B cell (primary cell): ENCODE results near the gene ATXN1. TPM values are rescaled to one million over a fixed set of nuclear protein-coding genes. Genes with fewer than 3 reads are reported as not detected.

Source experiments
- ATAC-seq: fragments of 200-7000 bp; cut with Tn5 transposase; one replicate; pipeline ENCODE4 v1.10.0; 2021; ENCODE audit warnings: low read depth, mild to moderate bottlenecking, moderate number of reproducible peaks, moderate library complexity
- CTCF ChIA-PET: fragments of 350-600 bp; sonication (Branson Sonifier 250); formaldehyde crosslinking; loops from one replicate; lab custom pipeline; 2021; ENCODE audit warnings: antibody characterized with exemption, inconsistent platforms; lab: Charles Lee
- POLR2A ChIA-PET: fragments of 350-600 bp; sonication (Branson Sonifier 250); formaldehyde crosslinking; loops from one replicate; lab custom pipeline; 2021; ENCODE audit warnings: antibody characterized with exemption; lab: Charles Lee
- DNase-seq: peaks from one replicate; pipeline ENCODE4 v3.0.0; 2013
- H2AFZ ChIP-seq: 2 replicates; pipeline ENCODE4 v1.6.1; 2012; ENCODE audit warnings: mild to moderate bottlenecking, low read depth, low read length; ENCODE audit not compliant: insufficient read depth, poor library complexity, severe bottlenecking
- H3K27ac ChIP-seq, 2 donors: 1 replicate in 1 of 2; 2 replicates in 1 of 2; pipeline ENCODE4 v1.5.1; 2012 to 2013; ENCODE audit warnings: low read length in 2 of 2, mild to moderate bottlenecking in 2 of 2, moderate library complexity in 1 of 2
- H3K27me3 ChIP-seq, 4 experiments: fragments of 200-600 bp in 1 of 4; sonication (generic) in 1 of 4; replicated peaks in 1 of 4; 1 replicate in 2 of 4; 2 replicates in 2 of 4; pipeline versions ENCODE4 v1.6.1 to v1.7.0; 2013 to 2016; ENCODE audit warnings: low read length in 3 of 4, mild to moderate bottlenecking in 2 of 4, mixed read lengths in 1 of 4, moderate library complexity in 1 of 4; ENCODE audit not compliant: insufficient read depth in 4 of 4, control insufficient read depth in 3 of 4; ENCODE audit errors: control extremely low read depth in 1 of 4
- H3K36me3 ChIP-seq, 2 experiments: replicated peaks in 1 of 2; 1 replicate in 1 of 2; 2 replicates in 1 of 2; pipeline versions ENCODE4 v1.6.1 to v1.7.1; 2013; ENCODE audit warnings: low read length in 1 of 2; ENCODE audit not compliant: insufficient read depth in 2 of 2, control insufficient read depth in 1 of 2; ENCODE audit errors: control extremely low read depth in 1 of 2, extremely low read depth in 1 of 2
- H3K4me1 ChIP-seq, 2 donors: fragments of 200-600 bp in 1 of 2; sonication (generic) in 1 of 2; 1 replicate in 1 of 2; 2 replicates in 1 of 2; pipeline versions ENCODE4 v1.5.1 to v1.6.1; 2013 to 2017; ENCODE audit warnings: low read length in 2 of 2; ENCODE audit not compliant: control insufficient read depth in 2 of 2, insufficient read depth in 2 of 2
- H3K4me2 ChIP-seq: replicated peaks from 2 replicates; pipeline ENCODE3; 2012; ENCODE audit warnings: mild to moderate bottlenecking, low read depth, low read length; ENCODE audit not compliant: poor library complexity, severe bottlenecking
- H3K4me3 ChIP-seq, 5 experiments: fragments of 200-600 bp in 1 of 5; sonication (generic) in 1 of 5; 1 replicate in 3 of 5; 2 replicates in 2 of 5; pipeline versions ENCODE4 v1.5.1 to v1.7.0; 2011 to 2016; ENCODE audit warnings: low read length in 4 of 5, mild to moderate bottlenecking in 4 of 5, low read depth in 2 of 5, control low read depth in 1 of 5, moderate library complexity in 1 of 5; ENCODE audit not compliant: insufficient read depth in 1 of 5; ENCODE audit errors: control extremely low read depth in 1 of 5, extremely low read depth in 1 of 5
- H3K79me2 ChIP-seq: fragments of 200-600 bp; sonication (generic); one replicate; pipeline ENCODE4 v1.6.0; 2016; ENCODE audit warnings: low read length; ENCODE audit not compliant: control insufficient read depth, insufficient read depth
- H3K9ac ChIP-seq: fragments of 200-600 bp; sonication (generic); 2 replicates; pipeline ENCODE4 v1.6.1; 2017; ENCODE audit warnings: mild to moderate bottlenecking, low read length, moderate library complexity
- H3K9me3 ChIP-seq, 3 donors: one replicate each; pipeline versions ENCODE4 v1.6.1 to v1.7.1; 2013; ENCODE audit warnings: low read length in 2 of 3; ENCODE audit not compliant: control insufficient read depth in 2 of 3, insufficient read depth in 1 of 3; ENCODE audit errors: control extremely low read depth in 1 of 3
- H4K20me1 ChIP-seq: 2 replicates; pipeline ENCODE4 v1.6.0; 2012; ENCODE audit warnings: mild to moderate bottlenecking, low read length; ENCODE audit not compliant: insufficient read depth, control insufficient read depth, poor library complexity, severe bottlenecking
- H3K27ac Mint-ChIP-seq: one replicate; pipeline ENCODE4 v1.8.0; 2021; ENCODE audit warnings: mixed read lengths
- H3K27me3 Mint-ChIP-seq: one replicate; pipeline ENCODE4 v1.8.0; 2021; ENCODE audit warnings: mixed read lengths
- H3K4me1 Mint-ChIP-seq: one replicate; pipeline ENCODE4 v1.8.0; 2021; ENCODE audit warnings: mixed read lengths
- H3K4me3 Mint-ChIP-seq: one replicate; pipeline ENCODE4 v1.8.0; 2021; ENCODE audit warnings: mixed read lengths
- H3K9me3 Mint-ChIP-seq: one replicate; pipeline ENCODE4 v1.8.0; 2022; ENCODE audit warnings: mixed read lengths; ENCODE audit not compliant: insufficient read depth
- CTCF ChIP-seq: fragments of 200-600 bp; IDR thresholded peaks from one replicate; pipeline ENCODE4 v1.8.0; 2022; ENCODE audit warnings: antibody characterized with exemption, mild to moderate bottlenecking
- EZH2 ChIP-seq: IDR thresholded peaks from 2 replicates; pipeline ENCODE4 v1.6.1; 2012; ENCODE audit warnings: borderline replicate concordance, low read depth, mild to moderate bottlenecking, moderate library complexity, low read length; ENCODE audit not compliant: insufficient read depth, poor library complexity, severe bottlenecking
- WGBS: methylation state at CpG from one replicate; pipeline ENCODE4 v1.1.5; 2013; ENCODE audit warnings: missing lambda C conversion rate; ENCODE audit not compliant: insufficient coverage; 5-methylcytosine and 5-hydroxymethylcytosine counted together
- intact Hi-C: fragments of 100-400 bp; cut with micrococcal nuclease; formaldehyde crosslinking; loops from one replicate; pipeline ENCODE4 v1.10.0; 2022
- polyA plus RNA-seq: library from polyadenylated mRNA; depleted of rRNA; stranded (reverse); fragments of >200 nt; gene quantifications from 2 replicates; pipeline ENCODE4 v1.2.3, GENCODE V29; 2012
- total RNA-seq, 2 donors: library from RNA; stranded (reverse); fragments of 120-200 nt in 1 of 2; gene quantifications; 1 replicate in 1 of 2; 2 replicates in 1 of 2; pipeline versions ENCODE4 v1.2.3 to v1.2.4, GENCODE V29; 2013 to 2022

ATXN1 gene
- total and polyA plus RNA-seq, 2 donors (not counting 1 experiment from before 2014, with no cell fraction given): 5.7 to 63.8 TPM

GRCh38 chr6:16336911-16337294, 424.4 kb downstream of the ATXN1 start:
- no peak overlapping the region for H3K9ac ChIP-seq
- no peak for TF ChIP-seq CTCF
- POLR2A ChIA-PET: no interaction called here

GRCh38 chr6:16336056-16336818, 425.0 kb downstream of the ATXN1 start:
- ATAC-seq (no peak), DNase-seq (no peak)
- H2AFZ ChIP-seq: no peak overlapping the region
- Mint-ChIP-seq H3K4me1 (peaks cover 6% of the 10 kb centered on the region), H3K27me3 (no peaks in the 10 kb centered on the region), H3K27ac (no peak overlapping the region), H3K4me3 (no peak overlapping the region), H3K9me3 (no peaks in the 10 kb centered on the region)
- TF ChIP-seq CTCF (no peak), EZH2 (no peak)
- no peak overlapping the region for H3K4me2 ChIP-seq
- peaks cover 12% of the 10 kb centered on the region in 2 donors for H3K4me1 ChIP-seq
- ChIA-PET POLR2A (no interaction called here), CTCF (interaction anchor here (1.0 to 1.5 kb wide), 5 partner anchors 10 to 855 kb away, joined by 3 to 4 read pairs (median 3); no protein-coding TSS in a partner anchor)
- H3K27ac ChIP-seq: no peak overlapping the region
- no peaks in the 10 kb centered on the region for H3K27me3 ChIP-seq
- no peak overlapping the region for H3K9ac ChIP-seq
- intact Hi-C loops: loop anchor here (10.0 kb wide), 1 partner anchor 259 kb away; no protein-coding TSS in a partner anchor
- no peaks in the 10 kb centered on the region for H3K9me3 ChIP-seq
- WGBS: 73% methylated on average over 2 of the region's 6 CpGs
- no peak overlapping the region for H3K4me3 ChIP-seq
- no peaks in the 10 kb centered on the region for H3K79me2 ChIP-seq
- no peaks in the 10 kb centered on the region for H3K36me3 ChIP-seq
- no peaks in the 10 kb centered on the region for H4K20me1 ChIP-seq

More at GRCh38 chr6:16336911-16337294, 424.4 kb downstream of the ATXN1 start:
- H3K27ac Mint-ChIP-seq: no peak overlapping the region
- intact Hi-C loops: loop anchor here (10.0 kb wide), 1 partner anchor 258 kb away; no protein-coding TSS in a partner anchor
- no peak overlapping the region for H3K4me2 ChIP-seq
- no peaks in the 10 kb centered on the region for H3K27me3 ChIP-seq
- peaks cover 6% of the 10 kb centered on the region for H3K4me1 Mint-ChIP-seq
- H3K4me3 ChIP-seq: no peak overlapping the region
- WGBS: 100% methylated on average over 1 of the region's 6 CpGs
- no peaks in the 10 kb centered on the region for H3K9me3 ChIP-seq
- no peaks in the 10 kb centered on the region for H3K9me3 Mint-ChIP-seq
- H3K27me3 Mint-ChIP-seq: no peaks in the 10 kb centered on the region
- CTCF ChIA-PET: interaction anchor here (1.0 to 1.5 kb wide), 3 partner anchors 9 to 854 kb away, joined by 3 to 4 read pairs (median 3); no protein-coding TSS in a partner anchor
- H3K36me3 ChIP-seq: no peaks in the 10 kb centered on the region
- no peak overlapping the region for H3K4me3 Mint-ChIP-seq
- ATAC-seq (no peak), DNase-seq (no peak)
- no peaks in the 10 kb centered on the region for H4K20me1 ChIP-seq
- no peaks in the 10 kb centered on the region for H3K79me2 ChIP-seq
- no peak overlapping the region for H3K27ac ChIP-seq
- peaks cover 5% of the 10 kb centered on the region in 2 donors for H3K4me1 ChIP-seq
- H2AFZ ChIP-seq: no peak overlapping the region
